Measurements from ENCODE around the gene FER.
"Not testable (repeated sequence)": the region's sequence is repeated elsewhere in the genome, so short reads cannot be mapped to it uniquely, and the experiment has no call there.

FER gene

GRCh38 chr5:108876451-108876850 lies 128.8 kb downstream of the FER start:
- no peak for DNase-seq (ENCODE audit: low read depth in 2 of 3, low spot score in 1 of 3)

- no peak for DNase-seq (ENCODE audit: low read depth in 2 of 3, low spot score in 1 of 3)
Observed at GRCh38 chr5:108878756-108879155, 131.1 kb downstream of the FER start.

- no peak for DNase-seq (ENCODE audit: low read depth in 2 of 3, low spot score in 1 of 3)
Observed at GRCh38 chr5:108881133-108881532, 133.4 kb downstream of the FER start.

- DNase-seq (ENCODE audit: low read depth in 2 of 3, low spot score in 1 of 3) = no peak
Observed at GRCh38 chr5:108884736-108885135, 137.0 kb downstream of the FER start.

- DNase-seq (ENCODE audit: low read depth in 2 of 3, low spot score in 1 of 3) = no peak
Observed at GRCh38 chr5:108898257-108898656, 150.6 kb downstream of the FER start.

- no peak for DNase-seq (ENCODE audit: low read depth in 2 of 3, low spot score in 1 of 3)
Observed at GRCh38 chr5:108898707-108899106, 151.0 kb downstream of the FER start.

- DNase-seq (ENCODE audit: low read depth in 2 of 3, low spot score in 1 of 3) = not testable (repeated sequence)
Observed at GRCh38 chr5:108899244-108899643, 151.5 kb downstream of the FER start.

GRCh38 chr5:108900668-108901067 lies 153.0 kb downstream of the FER start:
- DNase-seq (ENCODE audit: low read depth in 2 of 3, low spot score in 1 of 3) = no peak

- no peak for DNase-seq (ENCODE audit: low read depth in 2 of 3, low spot score in 1 of 3)
Observed at GRCh38 chr5:108905805-108906204, 158.1 kb downstream of the FER start.

- DNase-seq (ENCODE audit: low read depth in 2 of 3, low spot score in 1 of 3) = no peak
Observed at GRCh38 chr5:108910627-108911026, 162.9 kb downstream of the FER start.

- DNase-seq (ENCODE audit: low read depth in 2 of 3, low spot score in 1 of 3) = no peak
Observed at GRCh38 chr5:108911055-108911454, 163.4 kb downstream of the FER start.

GRCh38 chr5:108917596-108917995 lies 169.9 kb downstream of the FER start:
- DNase-seq (ENCODE audit: low read depth in 2 of 3, low spot score in 1 of 3) = no peak

GRCh38 chr5:108919591-108920326 lies 172.1 kb downstream of the FER start:
- no peak for DNase-seq (ENCODE audit: low read depth in 2 of 3, low spot score in 1 of 3)

- DNase-seq (ENCODE audit: low read depth in 2 of 3, low spot score in 1 of 3) = no peak
Observed at GRCh38 chr5:108924457-108924961, 176.8 kb downstream of the FER start.

GRCh38 chr5:108925073-108925472 lies 177.4 kb downstream of the FER start:
- DNase-seq (ENCODE audit: low read depth in 2 of 3, low spot score in 1 of 3) = no peak

- DNase-seq (ENCODE audit: low read depth in 2 of 3, low spot score in 1 of 3) = no peak
Observed at GRCh38 chr5:108930107-108930506, 182.4 kb downstream of the FER start.

GRCh38 chr5:108935611-108936010 lies 187.9 kb downstream of the FER start:
- DNase-seq (ENCODE audit: low read depth in 2 of 3, low spot score in 1 of 3) = no peak

GRCh38 chr5:108937221-108937620 lies 189.5 kb downstream of the FER start:
- no peak for DNase-seq (ENCODE audit: low read depth in 2 of 3, low spot score in 1 of 3)

- no peak for DNase-seq (ENCODE audit: low read depth in 2 of 3, low spot score in 1 of 3)
Observed at GRCh38 chr5:108940506-108940905, 192.8 kb downstream of the FER start.

- DNase-seq (ENCODE audit: low read depth in 2 of 3, low spot score in 1 of 3) = no peak
Observed at GRCh38 chr5:108941746-108942145, 194.0 kb downstream of the FER start.

- DNase-seq (ENCODE audit: low read depth in 2 of 3, low spot score in 1 of 3) = no peak
Observed at GRCh38 chr5:108942701-108943100, 195.0 kb downstream of the FER start.

GRCh38 chr5:108945094-108945493 lies 197.4 kb downstream of the FER start:
- no peak for DNase-seq (ENCODE audit: low read depth in 2 of 3, low spot score in 1 of 3)

- no peak for DNase-seq (ENCODE audit: low read depth in 2 of 3, low spot score in 1 of 3)
Observed at GRCh38 chr5:108946008-108946407, 198.3 kb downstream of the FER start.

Data from stimulated activated CD4-positive, alpha-beta T cell treated with anti-CD3 and anti-CD28 coated beads, Interleukin-12 subunit alpha, Interleukin-12 subunit beta, amount 100 ng/mL, for 48 hours (primary cell).